Limb (tissue), 2 donors: ENCODE measurements around the gene ROR2.
A peak's percentile ranks its signal among the peaks of the same experiment; 100 is the strongest.

Source experiments
- DNase-seq, 2 donors: peaks; one replicate each; pipeline ENCODE4 v3.0.0-alpha.2; 2016; ENCODE audit errors: extremely low spot score in 2 of 2

ROR2 gene

DNA sequence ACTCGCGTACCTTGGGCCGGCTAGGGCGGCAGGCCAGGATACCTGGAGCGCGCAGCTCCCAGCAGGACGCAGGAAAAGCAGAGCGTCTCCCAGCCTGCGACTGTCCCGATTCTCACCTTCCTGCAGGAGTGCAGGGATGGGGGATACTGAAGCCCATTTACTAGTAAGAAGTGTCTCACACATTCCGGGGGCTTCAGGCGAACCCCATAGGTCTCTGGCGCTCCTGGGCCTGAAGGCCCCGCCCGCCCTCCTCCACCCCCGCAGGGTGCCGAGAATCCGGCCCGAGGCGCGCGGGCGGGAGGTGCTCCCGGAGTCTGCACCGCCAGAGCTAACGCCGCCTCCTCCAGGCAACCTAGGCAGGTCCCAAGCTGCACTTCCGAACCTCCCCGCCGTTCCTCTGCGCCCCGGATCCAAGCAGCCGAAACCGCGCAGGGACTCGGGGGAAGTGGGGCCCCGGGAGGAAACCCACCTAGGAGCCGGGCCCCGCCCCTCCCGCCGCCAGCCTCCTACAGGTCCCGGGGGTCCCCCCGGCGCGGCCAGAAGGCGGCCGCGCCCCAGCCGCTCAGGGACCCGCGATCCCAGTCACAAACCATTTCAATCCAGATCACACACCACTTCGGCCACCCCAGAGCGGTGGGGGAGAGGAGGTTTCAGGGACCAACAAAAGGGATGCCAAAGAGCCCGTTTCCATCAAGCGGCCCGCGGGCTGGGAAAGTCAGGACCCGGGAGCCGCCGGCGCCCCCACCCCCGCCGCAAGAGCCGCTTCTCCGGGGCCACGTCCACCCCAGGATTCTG is 1.2 kb downstream of the ROR2 start:
- peak in 1 of 2 donors; percentile 76 for DNase-seq

GRCh38 chr9:91948101-91948596 is 1.9 kb downstream of the ROR2 start:
- DNase-seq: peak; percentile 28 to 52

DNA sequence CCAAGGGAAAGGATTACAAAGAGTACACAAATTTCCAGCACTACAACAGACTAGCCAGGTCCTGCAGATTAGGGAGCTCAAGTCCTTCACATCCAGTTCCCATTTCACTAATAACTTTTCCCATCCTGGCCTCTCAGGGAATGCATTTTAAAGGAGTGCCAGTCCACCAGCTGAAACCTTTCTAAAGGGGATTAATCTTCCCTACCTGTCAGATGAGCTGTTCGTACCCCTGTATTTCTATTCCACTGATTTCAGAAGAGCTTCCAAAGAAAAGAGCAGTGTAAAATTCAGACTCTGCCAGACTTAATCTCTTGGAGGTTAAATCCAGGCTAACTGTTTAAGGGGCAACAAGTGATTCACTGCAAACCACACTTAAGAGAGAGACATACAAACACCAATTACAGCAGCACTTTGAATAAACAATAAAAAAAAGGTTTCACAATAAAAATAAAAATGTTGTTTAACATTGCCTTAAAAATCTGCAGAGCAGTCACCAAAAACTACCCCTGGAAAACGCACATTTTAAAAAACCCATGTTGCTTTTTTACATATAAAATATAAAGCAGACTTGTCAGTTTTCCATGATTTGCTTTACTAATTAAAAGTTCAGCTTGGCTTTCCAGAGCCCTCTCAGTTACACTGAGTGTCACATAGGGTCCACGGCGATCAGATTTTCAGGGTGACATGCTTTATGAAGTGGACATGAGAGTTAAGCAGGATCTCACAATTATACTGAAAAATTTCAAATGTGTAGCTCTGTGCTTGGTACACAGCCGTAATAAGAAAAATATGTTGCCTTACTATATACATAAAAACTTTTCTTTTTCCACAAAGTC is 3.2 kb downstream of the ROR2 start:
- no peak for DNase-seq

DNA sequence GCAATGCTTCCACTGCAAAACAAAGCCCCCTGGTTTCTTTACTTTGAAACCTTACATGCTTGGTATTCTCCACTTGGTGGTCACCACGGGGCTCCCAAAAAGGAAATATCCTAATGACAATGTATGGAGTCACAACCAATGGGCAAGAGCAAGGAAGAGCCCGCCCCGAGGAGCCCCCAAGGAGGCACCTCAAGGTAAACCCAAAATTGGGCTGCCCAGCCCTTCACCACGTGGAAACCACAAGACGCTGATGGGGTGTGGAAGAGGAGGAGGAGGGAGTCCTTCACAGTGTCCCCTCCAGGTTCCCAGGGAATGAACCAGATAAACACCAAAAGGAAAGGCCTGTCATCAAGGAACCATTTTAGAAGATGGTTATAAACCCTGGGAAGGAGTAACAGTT is 3.8 kb downstream of the ROR2 start:
- DNase-seq: no peak

DNA sequence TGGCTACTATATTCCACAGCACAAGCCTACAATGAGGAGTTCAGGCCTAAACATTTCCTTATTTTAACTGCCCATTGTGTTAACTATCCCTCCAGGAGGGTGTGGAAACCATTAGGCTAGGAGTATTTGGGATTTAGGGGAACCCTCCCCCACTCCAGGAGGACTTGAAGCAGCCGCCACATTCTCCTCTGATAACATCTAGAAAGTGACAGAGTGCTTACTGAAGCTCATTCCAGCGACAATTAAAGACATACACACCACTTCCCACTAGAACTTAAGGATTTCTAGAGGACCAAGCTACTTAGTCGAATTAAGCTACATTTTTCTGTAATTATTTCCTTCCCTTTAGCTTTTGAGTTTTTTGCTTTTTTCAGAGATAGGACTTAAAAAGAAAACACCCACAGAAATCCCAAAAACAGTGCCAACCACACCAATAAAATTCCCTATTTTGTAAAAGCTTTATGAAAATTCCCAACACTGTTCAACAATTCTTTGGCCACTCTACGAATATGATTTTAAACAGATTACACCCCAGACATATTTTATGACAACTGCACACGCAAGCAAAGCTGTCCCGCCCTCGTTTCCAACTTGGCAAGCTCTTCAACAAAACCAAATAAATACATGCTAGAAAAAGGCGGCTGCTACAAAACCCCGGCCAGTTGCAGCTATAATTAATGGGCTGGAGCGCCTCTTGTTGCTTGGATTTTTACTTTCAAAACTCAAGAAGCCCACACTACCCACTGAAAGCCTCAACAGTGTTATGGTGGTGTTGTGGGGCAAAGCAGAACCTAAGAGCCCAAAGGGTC is 4.5 kb downstream of the ROR2 start:
- DNase-seq: peak; percentile 49 to 67

GRCh38 chr9:91944711-91945110 is 5.3 kb downstream of the ROR2 start:
- DNase-seq: no peak

DNA sequence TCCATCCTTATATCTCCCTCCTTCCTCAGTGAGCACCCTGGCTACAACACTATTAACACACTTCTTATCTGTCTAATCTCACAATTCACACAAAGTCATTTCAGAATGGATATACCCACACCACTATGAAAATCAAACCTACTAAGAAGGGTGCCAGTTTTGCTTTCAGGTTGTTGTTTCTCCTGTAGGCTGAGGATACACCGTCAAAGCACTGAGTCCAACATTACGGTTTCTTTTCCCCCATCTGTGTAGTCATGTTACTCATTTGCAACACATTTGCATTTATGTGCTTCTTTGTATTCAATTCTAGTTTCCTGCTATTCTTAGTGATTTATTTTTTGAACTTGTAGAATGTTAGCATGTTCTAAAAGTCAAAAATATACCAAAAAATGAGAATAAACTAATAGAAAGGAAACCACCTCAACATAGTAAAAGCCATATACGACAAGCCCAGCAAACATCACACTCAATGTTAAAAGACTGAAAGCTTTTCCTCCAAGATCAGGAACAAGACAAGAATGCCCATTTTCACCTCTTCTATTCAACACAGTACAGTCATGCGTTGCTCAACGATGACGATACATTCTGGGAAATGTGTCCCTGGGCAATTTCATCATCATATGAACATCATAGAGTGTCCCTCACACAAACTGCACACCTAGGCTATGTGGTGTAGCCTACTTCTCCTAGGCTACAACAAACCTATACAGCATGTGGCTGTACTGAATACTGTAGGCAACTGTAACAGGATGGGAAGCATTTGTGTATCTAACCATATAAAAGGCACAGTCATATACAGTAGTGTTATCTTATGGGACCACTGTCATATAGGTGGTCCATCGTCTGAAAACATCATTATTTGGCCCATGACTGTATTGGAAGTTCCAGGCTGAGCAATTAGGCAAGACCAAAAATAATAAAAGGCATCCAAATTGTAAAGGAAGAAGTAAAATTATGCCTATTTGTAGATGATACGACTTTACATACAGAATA is 6.3 kb downstream of the ROR2 start:
- DNase-seq: no peak

- no peak for DNase-seq
Observed at GRCh38 chr9:91942201-91942600, 7.8 kb downstream of the ROR2 start.

DNA sequence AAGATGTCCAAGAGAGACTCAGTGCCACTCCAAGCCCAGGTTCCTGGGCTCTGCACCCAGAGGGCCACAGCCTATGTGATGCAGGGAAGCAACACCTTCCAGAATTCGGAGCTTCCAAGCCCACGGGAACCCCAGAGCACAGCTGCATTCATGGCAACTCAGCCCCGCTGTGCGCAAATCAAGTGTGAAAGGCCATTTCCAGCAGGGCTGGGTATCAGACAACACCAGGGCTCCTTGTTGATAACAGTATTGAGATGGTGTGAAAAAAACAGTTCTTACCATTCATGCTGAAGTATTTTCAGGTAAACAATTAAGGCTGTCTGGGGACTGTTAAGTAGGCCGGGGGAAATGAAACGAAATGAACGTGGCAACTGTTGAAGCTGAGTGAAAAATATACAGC is 10.1 kb downstream of the ROR2 start:
- DNase-seq: no peak

DNA sequence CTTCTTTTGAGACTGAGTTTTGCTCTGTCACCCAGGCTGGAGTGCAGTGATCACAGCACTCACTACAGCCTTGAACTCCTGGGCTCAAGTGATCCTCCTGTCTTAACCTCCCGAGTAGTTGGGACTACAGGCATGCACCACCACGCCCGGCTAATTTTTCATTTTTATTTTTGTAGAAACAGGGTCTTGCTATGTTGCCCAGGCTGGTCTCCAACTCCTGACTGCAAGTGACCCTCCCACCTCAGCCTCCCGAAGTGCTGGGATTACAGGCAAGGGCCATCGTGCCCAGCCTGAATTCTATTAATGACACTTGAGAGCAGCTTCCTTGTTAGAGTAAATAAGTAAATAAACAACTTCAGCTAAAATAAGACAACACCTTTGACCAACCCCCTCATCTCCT is 12.3 kb downstream of the ROR2 start:
- DNase-seq: no peak

DNA sequence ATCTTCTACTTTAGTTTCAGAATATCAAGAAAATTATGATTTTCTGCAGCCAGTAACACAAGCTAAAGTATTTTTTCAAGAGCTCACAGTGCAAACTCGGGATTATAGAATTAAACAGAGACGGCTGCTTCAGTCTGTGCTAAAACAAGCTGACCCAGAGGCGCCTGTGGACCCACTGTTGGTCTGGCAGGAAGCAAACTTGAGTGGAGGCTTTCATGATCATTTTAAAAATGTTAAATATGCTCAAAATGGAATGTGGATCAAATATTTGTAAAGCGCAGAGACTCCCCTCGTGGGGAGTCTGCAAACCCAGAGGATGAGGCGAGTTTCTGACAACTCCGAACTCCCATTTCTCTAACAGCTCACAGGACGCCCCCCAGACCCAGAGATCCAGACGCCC is 13.0 kb downstream of the ROR2 start:
- no peak for DNase-seq

DNA sequence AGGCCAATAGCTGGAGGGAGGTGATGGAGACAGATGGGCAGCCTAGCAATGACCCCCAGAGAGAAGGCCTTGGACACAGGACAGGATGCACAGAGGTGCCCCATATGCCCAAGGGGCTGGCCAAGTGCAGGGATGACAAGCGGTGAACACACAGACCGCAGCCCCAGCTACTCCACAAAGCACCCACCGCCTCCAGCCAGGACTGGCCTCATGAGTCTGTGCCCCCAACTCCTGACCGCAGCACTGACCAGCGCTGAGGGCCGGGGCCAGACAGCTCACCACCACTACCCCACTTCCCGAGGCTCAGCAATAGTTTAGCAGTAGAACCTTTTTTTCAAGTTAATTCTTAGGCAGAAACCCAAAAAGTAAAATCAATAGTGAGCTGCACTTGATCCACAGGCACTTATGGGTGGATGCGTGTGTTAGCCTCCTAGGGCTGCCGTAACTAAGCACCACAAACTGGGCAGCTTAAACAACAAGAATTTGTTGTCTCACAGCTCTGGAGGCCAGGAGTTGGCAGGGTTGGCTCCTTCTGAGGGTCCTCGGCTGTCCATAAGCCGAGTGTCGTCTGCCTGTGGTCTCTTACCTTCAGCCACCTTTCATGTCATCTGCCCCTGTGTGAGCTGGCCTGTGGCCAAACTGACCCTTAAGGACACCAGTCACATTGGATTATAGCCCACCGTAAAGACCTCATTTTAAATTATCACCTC is 14.1 kb downstream of the ROR2 start:
- DNase-seq: no peak

DNA sequence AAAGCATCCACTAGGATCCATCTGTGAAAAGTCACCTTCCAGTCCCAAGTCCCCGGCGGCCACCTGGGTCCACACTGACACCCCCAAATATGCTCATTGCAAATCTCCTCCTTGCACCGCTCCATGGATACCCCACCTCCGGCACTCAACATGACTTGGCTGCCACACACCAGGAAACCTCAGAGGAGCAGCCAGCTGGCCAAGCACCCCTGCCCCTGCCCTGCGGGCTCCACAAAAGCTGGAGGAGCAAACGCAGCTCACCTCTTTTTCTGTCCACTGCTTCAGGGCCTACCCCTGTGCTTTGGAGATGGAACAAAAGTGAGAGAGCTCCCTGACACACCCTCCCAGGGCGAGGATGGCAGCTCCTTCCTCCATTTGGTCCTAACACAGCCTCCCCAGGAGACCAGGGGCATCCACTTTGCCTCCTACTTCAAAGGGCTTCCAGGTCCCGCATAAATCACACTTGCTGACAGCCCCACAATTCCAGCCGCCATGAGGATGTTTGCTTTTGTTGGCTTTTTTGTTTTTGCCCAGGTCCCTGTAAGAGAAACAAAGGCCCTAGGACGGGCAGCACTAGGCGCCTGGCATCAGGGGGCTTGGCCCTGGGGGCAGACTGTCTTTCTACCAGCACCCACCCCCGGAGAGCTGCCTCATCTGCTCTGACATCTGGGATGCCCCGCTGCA is 14.8 kb downstream of the ROR2 start:
- DNase-seq: no peak

- no peak for DNase-seq
Observed at GRCh38 chr9:91934654-91935053, 15.4 kb downstream of the ROR2 start.

DNA sequence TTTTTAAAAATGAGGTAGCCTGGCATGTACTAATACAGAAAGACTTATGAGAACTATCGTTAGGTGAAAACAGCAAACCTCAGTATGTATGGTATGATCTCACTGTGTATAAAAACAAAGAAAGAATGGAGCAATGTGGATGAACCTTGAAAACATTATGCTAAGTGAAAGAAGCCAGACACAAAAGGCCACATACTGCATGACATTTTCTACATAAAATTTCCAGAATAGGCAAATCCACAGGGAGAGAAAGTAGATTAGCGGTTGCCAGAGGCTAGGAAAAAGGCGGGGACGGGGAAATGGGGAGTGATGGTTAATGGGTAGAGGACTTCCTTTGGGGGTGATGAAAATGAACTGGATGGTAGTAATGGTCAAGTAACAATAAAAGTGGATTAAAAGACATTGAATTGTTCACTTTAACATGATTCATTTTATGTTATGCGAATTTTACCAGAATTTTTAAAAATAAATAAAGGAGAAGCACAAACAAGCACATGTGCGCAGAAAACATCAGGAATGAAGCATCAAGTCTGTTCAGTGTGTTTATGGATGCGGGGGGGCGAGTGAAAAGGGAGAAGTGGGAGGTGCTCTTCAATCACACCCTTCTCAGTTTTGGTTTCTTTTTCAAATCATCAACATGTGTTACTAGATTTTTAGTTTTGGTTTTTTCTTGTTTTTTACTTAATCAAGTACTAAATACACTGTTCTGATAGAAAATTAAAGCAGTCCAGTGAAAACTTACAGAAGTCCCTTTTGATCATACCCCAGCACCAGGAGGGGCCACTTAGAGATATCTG is 16.3 kb downstream of the ROR2 start:
- no peak for DNase-seq

DNA sequence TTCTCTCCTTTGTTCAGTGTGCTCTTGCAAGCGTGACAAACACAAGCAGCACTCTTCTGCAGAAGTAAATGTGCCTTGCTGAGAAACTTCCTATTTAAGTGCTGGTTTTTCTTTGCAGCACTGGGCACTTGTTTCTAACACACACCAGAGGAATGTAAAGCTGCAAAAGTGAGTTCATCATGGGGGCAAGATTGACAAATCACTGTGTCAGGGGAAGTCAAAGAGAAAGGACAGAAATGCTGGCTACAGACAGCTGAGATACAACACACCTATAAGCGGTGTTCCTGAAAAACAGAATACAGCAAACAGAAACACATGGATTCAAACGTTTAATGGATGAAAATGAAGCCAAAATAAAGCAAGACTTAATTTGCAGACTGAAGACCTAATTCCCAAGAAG is 19.6 kb downstream of the ROR2 start:
- DNase-seq: no peak

- no peak for DNase-seq
Observed at GRCh38 chr9:91929331-91929730, 20.7 kb downstream of the ROR2 start.

DNA sequence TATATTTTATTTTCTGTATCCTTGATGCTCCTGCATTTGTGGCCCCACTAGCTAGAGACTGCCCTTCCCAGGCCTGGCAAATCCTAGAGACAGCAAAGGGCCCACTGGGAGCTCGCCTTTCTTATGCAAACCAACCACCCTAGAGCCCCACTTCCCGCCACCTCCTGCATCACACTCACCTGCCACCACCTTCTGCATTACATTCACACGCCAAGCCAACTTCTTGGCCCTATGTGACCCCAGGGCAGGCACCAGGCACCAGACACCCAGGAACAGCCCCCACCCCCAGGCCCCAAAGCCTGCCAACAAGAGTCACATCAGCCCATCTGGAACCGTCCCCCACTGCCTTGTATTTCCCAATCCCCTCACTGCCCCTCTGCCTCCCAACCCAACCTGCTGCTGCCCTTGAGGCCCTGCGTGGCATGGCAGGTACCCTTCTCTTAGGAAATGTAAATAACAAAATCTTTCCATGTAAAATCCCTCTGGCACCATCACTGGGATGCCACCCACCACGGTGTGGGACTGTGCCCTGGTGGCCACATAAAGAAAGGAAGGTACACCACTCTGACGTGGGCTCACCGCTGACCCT is 22.0 kb downstream of the ROR2 start:
- DNase-seq: no peak
